HCT116 (cell line): ENCODE data around the gene SCN10A. TPM values are rescaled to one million over a fixed set of nuclear protein-coding genes. Genes with fewer than 3 reads are reported as not detected.

Experiments
- ATAC-seq: fragments of 200-7000 bp; cut with Tn5 transposase; 2 replicates; pipeline ENCODE4 v1.9.1; 2020; ENCODE audit warnings: mild to moderate bottlenecking, moderate library complexity
- BruUV-seq: library from RNA; stranded (reverse); fragments of 400-500 nt; replicated peaks from 2 replicates; lab custom pipeline; 2021; lab: Mats Ljungman, UMichigan
- CTCF ChIA-PET: fragments of 300-600 bp; sonication (Branson Sonifier 250); formaldehyde crosslinking; loops from one replicate; lab custom pipeline; 2021; ENCODE audit warnings: antibody characterized with exemption; lab: Charles Lee
- POLR2A ChIA-PET: fragments of 300-600, 350-600 bp; sonication (Branson Sonifier 250); formaldehyde crosslinking; loops from one replicate; lab custom pipeline; 2021; ENCODE audit warnings: antibody characterized with exemption; lab: Charles Lee
- RAD21 ChIA-PET, 2 experiments: fragments of 300-600 bp; sonication (Branson Sonifier 250); formaldehyde crosslinking; loops; one replicate each; lab custom pipeline; 2023; ENCODE audit warnings: low total read pairs in 2 of 2; ENCODE audit not compliant: uncharacterized antibody in 2 of 2, unreplicated experiment in 2 of 2, low non-redundant PET in 1 of 2; lab: Charles Lee
- DNase-seq: peaks from one replicate; pipeline ENCODE4 v3.0.0-alpha.2; 2010; ENCODE audit warnings: low read depth, low spot score
- H2AFZ ChIP-seq: fragments of 200-600 bp; shearing (Covaris generic), sonication (generic); 2 replicates; pipeline ENCODE4 v1.6.1; 2017; ENCODE audit warnings: low read depth, mixed run types, mixed read lengths, antibody characterized with exemption, low read length; ENCODE audit not compliant: poor library complexity, severe bottlenecking
- H3K27ac ChIP-seq: 2 replicates; pipeline ENCODE4 v1.5.1; 2012; ENCODE audit warnings: low read depth, low read length
- H3K27me3 ChIP-seq: fragments of 200-600 bp; sonication (generic); 2 replicates; pipeline ENCODE4 v1.6.1; 2016; ENCODE audit warnings: mixed run types, low read length, mixed read lengths; ENCODE audit not compliant: insufficient read depth
- H3K36me3 ChIP-seq, 2 experiments: fragments of 200-500 bp in 1 of 2; fragments of 200-600 bp in 1 of 2; sonication (Bioruptor generic) in 1 of 2; sonication (generic) in 1 of 2; 2 replicates each; pipeline versions ENCODE4 v1.5.1 to v1.6.1; 2014 to 2016; ENCODE audit warnings: low read length in 2 of 2, inconsistent platforms in 1 of 2, mixed read lengths in 1 of 2, mixed run types in 1 of 2; ENCODE audit not compliant: insufficient read depth in 2 of 2, control insufficient read depth in 1 of 2
- H3K4me1 ChIP-seq, 2 experiments: fragments of 200-600 bp in 1 of 2; sonication (generic) in 1 of 2; 2 replicates each; pipeline versions ENCODE4 v1.5.1 to v1.6.1; 2012 to 2017; ENCODE audit warnings: low read length in 2 of 2, inconsistent platforms in 1 of 2, mild to moderate bottlenecking in 1 of 2, mixed read lengths in 1 of 2, mixed run types in 1 of 2, moderate library complexity in 1 of 2; ENCODE audit not compliant: insufficient read depth in 2 of 2, control insufficient read depth in 1 of 2
- H3K4me2 ChIP-seq: fragments of 200-600 bp; sonication (generic); 2 replicates; pipeline ENCODE4 v1.6.1; 2017; ENCODE audit warnings: mixed run types, low read length, mixed read lengths
- H3K4me3 ChIP-seq, 2 experiments: fragments of 200-600 bp in 1 of 2; sonication (generic) in 1 of 2; replicated peaks in 1 of 2; 2 replicates each; pipeline ENCODE4 v1.5.1; 2011 to 2016; ENCODE audit warnings: low read length in 2 of 2, control low read depth in 1 of 2, low read depth in 1 of 2, mild to moderate bottlenecking in 1 of 2, mixed read lengths in 1 of 2, mixed run types in 1 of 2
- H3K79me2 ChIP-seq: fragments of 200-600 bp; sonication (generic); 2 replicates; pipeline ENCODE4 v1.6.1; 2017; ENCODE audit warnings: mild to moderate bottlenecking, mixed run types, low read length, moderate library complexity, mixed read lengths; ENCODE audit not compliant: insufficient read depth
- H3K9ac ChIP-seq: fragments of 200-600 bp; sonication (generic); 2 replicates; pipeline ENCODE4 v1.6.1; 2016; ENCODE audit warnings: low read length, mixed read lengths
- H3K9me2 ChIP-seq: fragments of 200-600 bp; sonication (generic), shearing (Covaris generic); 2 replicates; pipeline ENCODE4 v1.6.1; 2017; ENCODE audit warnings: mixed run types, mild to moderate bottlenecking, moderate library complexity; ENCODE audit not compliant: insufficient read depth
- H3K9me3 ChIP-seq, 2 experiments: fragments of 200-500 bp in 1 of 2; fragments of 200-600 bp in 1 of 2; sonication (Bioruptor generic) in 1 of 2; sonication (generic) in 1 of 2; 2 replicates each; pipeline ENCODE4 v1.6.1; 2014 to 2017; ENCODE audit warnings: low read length in 2 of 2, mixed read lengths in 2 of 2, inconsistent platforms in 1 of 2, low read depth in 1 of 2, mild to moderate bottlenecking in 1 of 2, mixed run types in 1 of 2, moderate library complexity in 1 of 2; ENCODE audit not compliant: control insufficient read depth in 1 of 2, insufficient read depth in 1 of 2
- H4K20me1 ChIP-seq: fragments of 200-600 bp; sonication (generic), shearing (Covaris generic); 2 replicates; pipeline ENCODE4 v1.6.1; 2017; ENCODE audit warnings: mixed run types, mild to moderate bottlenecking, moderate library complexity; ENCODE audit not compliant: insufficient read depth
- EGR1 ChIP-seq: IDR thresholded peaks from 2 replicates; pipeline ENCODE4 v1.6.1; 2012; ENCODE audit warnings: low read depth
- ELF1 ChIP-seq: IDR thresholded peaks from 2 replicates; pipeline ENCODE4 v1.6.1; 2012; ENCODE audit warnings: low read depth, borderline replicate concordance
- EZH2 ChIP-seq: fragments of 200-600 bp; sonication (generic); IDR thresholded peaks from 2 replicates; pipeline ENCODE4 v1.6.1; 2017; ENCODE audit warnings: antibody characterized with exemption, mixed run types
- FOSL1 ChIP-seq: IDR thresholded peaks from 2 replicates; pipeline ENCODE4 v1.6.1; 2012; ENCODE audit warnings: low read depth
- JUND ChIP-seq: IDR thresholded peaks from 2 replicates; pipeline ENCODE4 v1.6.1; 2012
- REST ChIP-seq: IDR thresholded peaks from 2 replicates; pipeline ENCODE4 v1.6.1; 2012; ENCODE audit warnings: low read depth
- SIN3A ChIP-seq: IDR thresholded peaks from 2 replicates; pipeline ENCODE4 v1.6.1; 2012; ENCODE audit warnings: low read depth
- SRF ChIP-seq: IDR thresholded peaks from 2 replicates; pipeline ENCODE4 v1.6.1; 2012; ENCODE audit warnings: low read depth
- YY1 ChIP-seq: IDR thresholded peaks from 2 replicates; pipeline ENCODE4 v1.6.1; 2011; ENCODE audit warnings: low read length, low read depth, moderate library complexity, mild to moderate bottlenecking; ENCODE audit not compliant: insufficient replicate concordance; ENCODE audit errors: extremely low read depth
- ZFX ChIP-seq: fragments of 450-650 bp; IDR thresholded peaks from 2 replicates; pipeline ENCODE4 v1.6.1; 2017
- intact Hi-C: fragments of 100-400 bp; cut with micrococcal nuclease; formaldehyde crosslinking; loops from 2 replicates; pipeline ENCODE4 v1.10.0; 2022
- total RNA-seq: library from RNA; stranded (reverse); gene quantifications from one replicate; pipeline ENCODE4 v1.2.1, GENCODE V29; 2021; ENCODE audit not compliant: unreplicated experiment
- TF ChIP-seq, protein P1 (sequence below): IDR thresholded peaks from 2 replicates; pipeline ENCODE4 v1.6.1; 2011; ENCODE audit warnings: mild to moderate bottlenecking, low read length, moderate library complexity; ENCODE audit not compliant: insufficient replicate concordance; ENCODE audit errors: extremely low read depth
- TF ChIP-seq, protein P2 (sequence below): IDR thresholded peaks from 2 replicates; pipeline ENCODE4 v1.6.1; 2012

SCN10A gene
- total RNA-seq, 1 experiment from 2014 or later, result not detected

GRCh38 chr3:38722781-38723568 lies 93.0 kb downstream of the SCN10A start:
- POLR2A ChIA-PET, result no interaction called here
- BruUV-seq, result no TSS peak
- RAD21 ChIA-PET, result no interaction called here

More at GRCh38 chr3:38722781-38723568, 93.0 kb downstream of the SCN10A start:
- Histone ChIP-seq H3K27me3 (peaks cover 46% of the 10 kb centered on the region; the same call in 1 of the 2 replicates), H2AFZ (no peak overlapping the region), H3K9ac (no peak overlapping the region), H3K4me1 (no peaks in the 10 kb centered on the region; a peak in 1 of 4 replicates), H3K36me3 (no peaks in the 10 kb centered on the region), H3K4me2 (no peak overlapping the region), H3K27ac (no peak overlapping the region), H3K4me3 (no peak overlapping the region), H3K9me2 (no peaks in the 10 kb centered on the region), H3K79me2 (no peaks in the 10 kb centered on the region), H3K9me3 (no peaks in the 10 kb centered on the region), H4K20me1 (no peaks in the 10 kb centered on the region)
- intact Hi-C loops, result no loop called here
- DNase-seq (no peak), ATAC-seq (no peak)
- TF ChIP-seq ELF1 (no peak), SIN3A (no peak), EGR1 (no peak), JUND (no peak), YY1 (no peak), REST (no peak), EZH2 (no peak), SRF (no peak), ZFX (no peak), FOSL1 (no peak)
- TF ChIP-seq, protein P1, sequence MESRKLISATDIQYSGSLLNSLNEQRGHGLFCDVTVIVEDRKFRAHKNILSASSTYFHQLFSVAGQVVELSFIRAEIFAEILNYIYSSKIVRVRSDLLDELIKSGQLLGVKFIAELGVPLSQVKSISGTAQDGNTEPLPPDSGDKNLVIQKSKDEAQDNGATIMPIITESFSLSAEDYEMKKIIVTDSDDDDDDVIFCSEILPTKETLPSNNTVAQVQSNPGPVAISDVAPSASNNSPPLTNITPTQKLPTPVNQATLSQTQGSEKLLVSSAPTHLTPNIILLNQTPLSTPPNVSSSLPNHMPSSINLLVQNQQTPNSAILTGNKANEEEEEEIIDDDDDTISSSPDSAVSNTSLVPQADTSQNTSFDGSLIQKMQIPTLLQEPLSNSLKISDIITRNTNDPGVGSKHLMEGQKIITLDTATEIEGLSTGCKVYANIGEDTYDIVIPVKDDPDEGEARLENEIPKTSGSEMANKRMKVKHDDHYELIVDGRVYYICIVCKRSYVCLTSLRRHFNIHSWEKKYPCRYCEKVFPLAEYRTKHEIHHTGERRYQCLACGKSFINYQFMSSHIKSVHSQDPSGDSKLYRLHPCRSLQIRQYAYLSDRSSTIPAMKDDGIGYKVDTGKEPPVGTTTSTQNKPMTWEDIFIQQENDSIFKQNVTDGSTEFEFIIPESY, result no peak
- TF ChIP-seq, protein P2, sequence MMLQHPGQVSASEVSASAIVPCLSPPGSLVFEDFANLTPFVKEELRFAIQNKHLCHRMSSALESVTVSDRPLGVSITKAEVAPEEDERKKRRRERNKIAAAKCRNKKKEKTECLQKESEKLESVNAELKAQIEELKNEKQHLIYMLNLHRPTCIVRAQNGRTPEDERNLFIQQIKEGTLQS, result no peak
- CTCF ChIA-PET, result no interaction called here
